Activated CD4-positive, alpha-beta T cell treated with anti-CD3 and anti-CD28 coated beads, Interleukin-10, Interleukin-2, amounts not matched to agents 100 ng/mL and 50 ng/mL, durations not matched to agents 16 hours and 8 hours (primary cell): ENCODE data around the gene ATG4D.
"Not testable (repeated sequence)": the region's sequence is repeated elsewhere in the genome, so short reads cannot be mapped to it uniquely, and the experiment has no call there.

Experiments used
- DNase-seq: peaks from one replicate; pipeline ENCODE4 v3.0.0-alpha.2; 2020

The ATG4D gene

GRCh38 chr19:10553087-10553667 lies 9.5 kb downstream of the ATG4D start:
- no peak for DNase-seq

- DNase-seq = peak; percentile 77
These were observed 10.3 kb downstream of the ATG4D start for GRCh38 chr19:10553943-10554381.

GRCh38 chr19:10554760-10555609 lies 11.3 kb downstream of the ATG4D start:
- DNase-seq = no peak

GRCh38 chr19:10555610-10555973 lies 11.9 kb downstream of the ATG4D start:
- DNase-seq = no peak

GRCh38 chr19:10557603-10558197 lies 14.0 kb downstream of the ATG4D start:
- no peak for DNase-seq

- no peak for DNase-seq
These were observed 16.4 kb downstream of the ATG4D start for GRCh38 chr19:10560154-10560553.

GRCh38 chr19:10562609-10563008 lies 18.9 kb downstream of the ATG4D start:
- no peak for DNase-seq

- peak; percentile 73 for DNase-seq
These were observed 21.4 kb downstream of the ATG4D start for GRCh38 chr19:10565028-10565566.

- peak; percentile 100 for DNase-seq
These were observed 22.1 kb downstream of the ATG4D start, which contains the start of gene KRI1 for GRCh38 chr19:10565567-10566407. TSS of gene KRI1 (minus strand) at chr19:10566010. CDS start at chr19:10565999, 11 bp downstream.

GRCh38 chr19:10566408-10566657 lies 22.6 kb downstream of the ATG4D start:
- no peak for DNase-seq

GRCh38 chr19:10566658-10567410 lies 23.1 kb downstream of the ATG4D start:
- DNase-seq = peak; percentile 76

- DNase-seq = peak; percentile 30
These were observed 24.0 kb downstream of the ATG4D start for GRCh38 chr19:10567656-10568055.

- peak; percentile 55 for DNase-seq
These were observed 24.5 kb downstream of the ATG4D start for GRCh38 chr19:10568062-10568825.

GRCh38 chr19:10568826-10569651 lies 25.3 kb downstream of the ATG4D start, which contains the start of gene CDKN2D:
TSS of gene CDKN2D (minus strand) at chr19:10568979. CDS start at chr19:10568653, 326 bp downstream.
- peak; percentile 100 for DNase-seq

- DNase-seq = not testable (repeated sequence)
These were observed 30.1 kb downstream of the ATG4D start for GRCh38 chr19:10573793-10574192.

GRCh38 chr19:10574462-10574861 lies 30.8 kb downstream of the ATG4D start:
- DNase-seq = no peak

- DNase-seq = no peak
These were observed 31.5 kb downstream of the ATG4D start for GRCh38 chr19:10575011-10575716.

- DNase-seq = no peak
These were observed 34.2 kb downstream of the ATG4D start for GRCh38 chr19:10577951-10578350.

- DNase-seq = peak; percentile 88
These were observed 37.4 kb downstream of the ATG4D start for GRCh38 chr19:10580979-10581631.
